GM21723 (cell line): ENCODE results near the gene ITPR1.

Experiments
- ATAC-seq: cut with Tn5 transposase; IDR thresholded peaks from one replicate; pipeline ENCODE4 v1.9.1; 2021; ENCODE audit warnings: mild to moderate bottlenecking, moderate library complexity; ENCODE audit not compliant: unreplicated experiment

Gene ITPR1

DNA sequence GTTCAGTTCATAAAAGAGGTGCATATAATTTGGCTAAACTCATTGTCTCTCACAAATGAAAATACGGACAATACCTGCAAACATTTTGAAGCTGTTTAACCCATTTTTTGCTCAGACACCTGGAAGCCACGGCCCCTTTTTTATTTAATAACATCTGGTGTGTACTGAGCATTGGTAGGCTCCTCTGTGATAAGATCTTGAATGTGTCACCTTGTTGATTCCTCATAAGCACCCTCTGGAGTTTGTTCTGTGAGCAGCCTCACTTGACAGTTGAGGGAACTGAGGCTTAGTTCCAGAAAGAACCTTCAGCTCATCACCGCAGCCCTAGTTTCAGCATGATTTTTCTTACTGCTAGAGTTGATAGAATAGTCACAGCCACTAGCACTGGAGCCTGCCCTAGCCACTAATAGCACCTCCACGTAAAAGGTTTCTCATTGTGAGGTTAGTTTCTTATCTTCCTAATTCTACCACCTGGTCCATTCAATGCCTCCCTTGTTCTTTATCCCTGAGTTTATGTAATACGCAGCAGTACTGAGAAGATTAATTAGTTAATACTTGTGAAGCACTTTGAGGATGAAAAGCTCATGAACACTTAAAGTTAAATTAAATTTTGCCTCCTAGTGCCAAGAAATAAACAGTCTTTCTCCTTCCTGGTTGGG lies 71.9 kb downstream of the ITPR1 start:
- no peak for ATAC-seq

DNA sequence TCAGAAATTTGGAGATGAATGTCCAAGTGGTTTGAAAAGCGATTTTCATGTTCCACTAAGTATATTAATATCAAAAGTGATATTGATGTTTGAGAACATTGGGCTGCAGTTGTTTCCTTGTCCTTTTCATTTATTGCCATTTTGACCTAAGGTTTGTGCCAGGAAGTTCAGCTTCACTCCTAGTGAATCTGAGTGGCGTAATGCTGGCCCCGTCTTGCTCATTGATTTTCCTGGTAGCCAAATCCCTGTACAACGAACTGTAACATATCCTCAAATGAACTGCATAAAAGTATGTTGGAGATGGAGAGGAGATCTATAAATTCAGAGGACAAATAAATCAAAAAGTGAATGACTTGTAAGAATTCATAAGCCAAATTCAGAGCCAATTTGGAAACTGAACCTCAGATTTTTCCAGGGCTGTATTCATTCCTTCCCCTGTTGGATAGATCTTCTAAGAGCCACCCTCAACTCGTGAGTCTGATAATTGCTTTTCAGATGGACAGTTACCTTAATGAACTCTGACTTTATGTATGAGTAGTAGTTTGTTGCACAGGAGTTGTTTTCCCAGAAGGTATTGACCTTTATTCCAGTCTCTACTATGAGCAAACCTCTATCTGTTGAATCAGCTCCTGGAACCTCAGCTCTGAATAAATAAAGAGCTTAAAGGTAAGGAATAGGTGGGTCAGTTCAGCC lies 72.8 kb downstream of the ITPR1 start:
- ATAC-seq: no peak

- ATAC-seq: no peak
Measured at GRCh38 chr3:4568841-4569240, 75.7 kb downstream of the ITPR1 start.

GRCh38 chr3:4570840-4571621 lies 77.9 kb downstream of the ITPR1 start:
- peak; percentile 50 for ATAC-seq

DNA sequence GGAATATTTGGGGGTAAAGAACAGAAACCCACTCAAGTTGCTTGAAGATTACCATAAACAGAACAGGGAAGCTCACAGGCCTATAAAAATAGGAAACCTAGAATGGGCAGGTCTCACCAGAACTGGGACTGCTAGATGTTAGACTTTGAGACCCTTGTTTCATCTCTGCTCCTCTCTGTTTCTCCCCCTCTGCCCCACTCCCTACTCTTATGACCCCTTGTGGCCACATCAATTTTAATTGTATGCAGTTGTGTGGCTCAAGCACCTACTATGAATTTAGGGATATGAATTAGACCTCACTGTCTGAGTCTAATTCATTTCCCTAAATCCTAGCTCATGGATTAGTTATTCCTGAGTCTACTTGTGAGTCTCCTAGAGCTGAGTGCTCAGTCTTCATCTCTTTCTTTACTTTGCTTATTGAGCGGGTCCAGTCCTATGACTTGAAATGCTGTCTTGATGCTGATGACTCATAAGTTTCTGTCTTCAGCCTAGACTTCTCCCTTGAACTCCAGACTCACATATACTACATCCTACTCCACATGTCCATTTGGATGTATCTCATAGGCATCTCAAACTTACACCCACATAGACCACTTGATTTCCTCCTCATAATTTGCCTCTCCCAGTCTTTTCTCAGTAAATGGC lies 78.7 kb downstream of the ITPR1 start:
- ATAC-seq: peak; percentile 54

DNA sequence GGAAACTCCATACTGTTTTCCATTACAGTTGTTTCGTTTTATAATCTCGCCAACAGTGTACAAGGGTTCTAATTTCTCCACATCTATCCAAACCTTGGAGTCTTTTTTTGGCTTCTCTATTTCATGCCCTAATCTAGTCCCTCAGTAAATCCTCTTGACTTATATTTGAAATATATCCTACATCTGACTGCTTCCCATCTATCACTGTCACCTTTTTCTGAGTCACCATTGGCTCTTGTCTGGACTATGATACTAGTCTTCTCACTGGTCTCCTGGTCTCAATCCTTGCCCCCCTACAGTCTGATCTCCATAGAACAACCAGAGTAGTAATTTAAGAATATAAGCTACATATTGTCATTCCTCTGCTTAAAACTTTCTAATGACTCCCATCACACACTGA lies 80.0 kb downstream of the ITPR1 start:
- no peak for ATAC-seq

DNA sequence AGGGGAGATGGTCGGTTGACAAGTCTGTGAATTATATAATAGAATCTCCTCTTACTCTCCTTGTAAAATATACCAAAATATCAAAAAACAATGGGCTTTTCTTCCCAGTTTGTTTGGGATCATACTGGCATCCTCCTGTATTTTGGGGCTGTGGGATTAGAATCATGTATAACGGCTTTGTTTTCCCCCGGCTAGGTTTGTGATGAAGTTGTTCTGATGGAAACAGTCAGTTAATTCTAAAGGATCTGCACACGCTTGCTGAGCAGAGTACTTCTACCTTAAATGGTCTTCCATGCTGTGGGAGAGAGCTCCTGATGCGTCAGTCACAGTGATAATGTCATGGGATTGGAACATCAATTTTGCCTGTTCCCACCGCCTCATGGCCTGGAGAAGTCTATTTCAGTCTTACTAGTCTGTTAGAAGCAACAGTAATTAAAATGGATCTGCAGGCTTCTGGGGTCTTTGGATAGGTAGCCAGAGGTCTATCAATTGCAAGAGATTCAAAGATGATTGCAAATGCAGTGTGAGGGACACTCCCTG lies 81.3 kb downstream of the ITPR1 start:
- no peak for ATAC-seq

DNA sequence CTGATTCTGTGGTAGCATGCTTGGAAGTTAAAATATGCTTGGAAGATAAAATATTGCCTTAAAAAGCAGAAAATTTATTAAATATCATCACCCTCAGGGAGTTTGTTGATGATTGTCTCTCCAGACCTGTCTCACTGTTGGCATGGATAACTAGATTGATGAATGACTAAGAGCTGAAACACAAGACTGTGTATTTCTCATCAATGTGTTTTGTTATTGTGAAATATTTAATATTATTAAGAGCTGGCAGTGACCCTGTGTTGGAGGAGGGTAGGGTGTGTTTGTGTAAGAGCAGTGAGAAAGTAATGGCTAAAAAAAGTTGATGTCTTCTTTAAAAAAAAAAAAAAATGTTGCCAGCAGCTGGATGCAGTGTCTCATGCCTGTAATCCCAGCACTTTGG lies 82.2 kb downstream of the ITPR1 start:
- ATAC-seq: no peak

DNA sequence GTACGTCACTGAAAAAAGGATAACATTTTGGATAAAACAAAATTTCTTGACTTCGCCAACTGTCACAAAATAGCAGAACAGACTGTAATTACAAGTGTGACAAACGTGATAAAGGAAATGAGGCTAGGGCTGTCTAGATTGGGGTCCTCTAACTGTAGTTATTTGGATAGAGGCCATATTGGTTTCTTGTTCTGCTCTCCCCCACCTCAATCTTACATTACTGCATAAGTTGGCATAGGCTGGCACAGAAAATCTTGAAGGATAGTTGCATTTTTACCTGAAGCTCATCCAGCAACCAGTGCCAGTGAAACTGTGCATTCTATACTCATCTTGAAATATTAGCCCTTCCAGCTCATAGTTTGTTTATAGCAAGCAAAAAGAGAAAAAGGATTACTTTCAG lies 84.6 kb downstream of the ITPR1 start:
- no peak for ATAC-seq

DNA sequence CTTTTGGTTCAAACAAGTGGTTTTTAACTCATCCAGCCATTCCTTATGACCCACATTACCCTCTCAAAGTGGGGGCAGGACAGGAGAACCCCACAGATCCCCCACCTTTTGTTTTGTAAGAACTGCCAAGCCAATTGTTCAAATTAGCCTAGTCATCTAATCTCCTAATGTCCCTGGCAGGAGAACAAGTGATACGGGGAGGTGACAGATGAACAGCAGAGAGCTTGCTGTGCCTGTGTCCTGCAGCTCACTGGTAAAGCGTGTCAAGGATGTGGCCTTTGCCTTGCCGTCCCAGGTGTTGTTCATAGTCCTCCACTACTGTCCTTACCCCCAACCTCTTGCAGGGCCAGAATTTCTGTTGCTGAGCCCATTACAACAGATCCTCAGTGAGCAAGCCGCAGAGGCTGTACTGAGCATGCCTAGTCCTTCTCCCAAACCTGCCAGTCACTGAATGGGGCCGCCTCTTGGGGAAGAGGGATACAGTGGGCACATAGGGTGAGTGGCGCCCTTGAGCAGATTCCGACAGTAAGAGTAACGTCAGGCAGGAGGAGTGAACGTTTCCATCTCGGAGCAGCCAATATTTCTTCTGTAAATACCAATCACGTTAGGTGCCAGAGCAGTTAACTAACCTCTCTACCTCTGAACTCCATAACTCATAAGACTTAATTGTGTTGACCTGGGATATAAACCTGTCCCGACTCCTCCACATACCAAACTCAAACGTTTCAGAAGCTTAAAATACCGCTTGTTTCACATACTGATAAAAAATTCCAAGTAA lies 87.4 kb downstream of the ITPR1 start:
- no peak for ATAC-seq

DNA sequence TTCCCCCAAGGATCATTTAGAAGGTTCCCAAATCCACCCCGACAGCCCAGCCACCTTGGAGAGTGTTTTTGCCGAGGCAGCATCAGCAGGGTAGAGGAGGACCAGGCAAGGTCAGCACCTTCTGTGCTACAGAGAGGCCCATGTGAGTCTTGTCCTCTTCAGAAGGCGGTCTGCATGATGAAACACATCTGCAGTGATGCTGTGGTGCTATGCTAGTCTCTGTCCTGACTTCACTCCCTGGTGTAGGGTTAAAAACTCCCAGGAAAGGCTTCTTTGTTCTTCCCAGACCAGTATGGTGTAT lies 87.9 kb downstream of the ITPR1 start:
- no peak for ATAC-seq

DNA sequence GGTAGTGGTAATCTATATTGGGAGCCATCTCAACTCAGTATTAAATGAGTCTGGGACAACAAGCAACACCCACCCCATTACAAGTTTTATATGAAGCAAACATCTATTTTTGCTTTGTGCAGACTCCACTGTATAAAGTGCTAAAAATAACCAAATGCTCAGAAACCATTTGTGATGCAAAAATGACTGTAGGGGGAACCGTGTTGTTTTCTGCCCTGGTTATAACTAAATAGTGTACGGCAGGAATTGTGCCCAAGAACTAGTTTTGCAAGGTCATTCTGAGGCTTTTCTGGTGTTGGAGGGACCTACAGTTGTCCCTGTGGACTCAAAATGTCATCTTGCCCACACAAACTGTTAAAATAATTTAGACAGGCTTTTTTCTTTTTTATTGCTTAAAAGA lies 88.3 kb downstream of the ITPR1 start:
- no peak for ATAC-seq

GRCh38 chr3:4581920-4582611 lies 88.9 kb downstream of the ITPR1 start:
- no peak for ATAC-seq

DNA sequence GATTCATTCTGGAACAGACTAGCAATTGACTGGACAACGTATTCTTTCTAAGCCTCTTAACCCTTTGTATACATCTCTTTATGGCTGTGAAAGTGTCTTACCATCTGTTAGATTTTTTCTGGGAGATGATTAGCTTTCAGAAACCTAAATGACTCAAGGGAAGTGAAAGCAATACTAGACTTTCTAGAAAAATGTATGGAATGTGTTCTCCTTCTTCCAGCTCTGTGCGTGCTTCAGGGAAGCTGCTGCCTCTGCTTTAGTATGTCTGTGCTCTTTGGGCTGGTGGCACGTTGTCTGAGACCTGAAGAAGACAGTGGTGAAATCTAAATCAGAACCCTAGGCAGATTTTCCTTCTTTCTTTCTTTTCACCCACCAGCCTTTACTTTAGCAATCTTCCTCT lies 89.5 kb downstream of the ITPR1 start:
- ATAC-seq: no peak

DNA sequence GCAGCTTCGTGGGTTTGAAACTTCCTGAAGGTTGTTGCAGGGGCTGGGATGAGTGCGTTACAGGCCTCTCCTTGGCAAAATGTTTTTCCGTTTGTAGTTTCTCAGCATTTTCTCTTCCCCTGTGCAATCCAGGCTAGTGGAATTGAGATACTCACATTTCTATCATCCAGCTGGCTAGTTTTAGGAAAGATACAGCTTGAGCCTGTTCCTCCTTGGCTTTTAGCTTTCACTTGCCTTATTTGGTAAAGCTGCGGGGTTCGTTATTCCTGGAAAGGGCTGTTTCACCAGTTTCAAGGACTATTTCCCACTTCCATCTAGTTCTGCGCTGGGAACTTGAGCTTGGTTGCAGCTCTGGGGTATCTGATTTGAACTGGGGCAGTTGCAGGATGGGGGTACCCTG lies 90.3 kb downstream of the ITPR1 start:
- ATAC-seq: no peak

- peak; percentile 47 for ATAC-seq
Measured at GRCh38 chr3:4584456-4585249, 91.5 kb downstream of the ITPR1 start.

DNA sequence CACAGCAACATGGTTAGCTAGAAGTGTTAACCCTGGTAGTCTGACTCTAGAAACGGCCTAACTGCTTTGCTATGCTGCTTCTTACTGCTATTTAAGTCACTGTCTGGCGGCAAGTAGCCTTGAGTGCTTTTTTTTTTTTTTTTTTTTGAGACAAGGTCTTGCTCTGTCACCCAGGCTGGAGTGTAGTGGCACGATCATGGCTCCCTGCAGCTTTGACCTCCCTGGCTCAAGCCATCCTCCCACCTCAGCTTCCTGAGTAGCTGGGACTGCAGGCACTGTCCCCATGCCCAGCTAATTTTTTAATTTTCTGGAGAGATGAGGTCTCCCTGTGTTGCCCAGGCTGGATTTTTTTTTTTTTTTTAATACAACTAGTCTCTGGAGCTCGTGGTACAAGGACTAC lies 93.2 kb downstream of the ITPR1 start:
- ATAC-seq: no peak

DNA sequence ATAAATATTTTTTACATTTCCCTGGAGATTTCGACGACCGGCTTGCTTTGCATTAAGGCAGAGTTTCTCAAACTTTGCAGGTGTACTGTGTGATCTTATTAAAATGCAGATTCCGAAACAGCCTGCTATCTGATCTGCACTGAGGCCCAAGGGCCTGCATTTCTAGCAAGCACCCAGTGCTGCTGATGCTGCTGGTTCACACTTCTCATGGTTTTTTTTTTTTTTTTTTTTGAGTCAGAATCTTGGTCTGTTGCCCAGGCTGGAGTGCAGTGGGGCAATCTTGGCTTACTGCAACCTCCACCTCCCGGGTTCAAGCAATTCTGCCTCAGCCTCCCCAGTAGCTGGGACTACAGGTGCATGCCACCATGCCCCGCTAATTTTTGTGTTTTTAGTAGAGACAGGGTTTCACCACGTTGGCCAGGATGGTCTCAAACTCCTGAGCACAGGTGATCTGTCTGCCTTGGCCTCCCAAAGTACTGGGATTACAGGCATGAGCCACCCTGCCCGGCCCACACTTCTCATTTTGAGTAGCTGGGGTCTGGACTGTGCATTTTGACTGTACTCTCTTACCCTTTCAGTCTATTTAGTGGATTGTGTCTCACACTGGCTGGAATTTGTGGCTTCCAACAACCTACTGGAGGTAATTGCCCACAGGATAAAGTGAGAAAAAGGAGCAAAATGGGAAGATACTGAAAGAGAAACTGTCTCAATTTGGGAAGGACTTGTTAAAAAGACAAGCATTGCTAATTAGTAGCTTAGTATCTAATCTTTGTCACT lies 94.1 kb downstream of the ITPR1 start:
- no peak for ATAC-seq

DNA sequence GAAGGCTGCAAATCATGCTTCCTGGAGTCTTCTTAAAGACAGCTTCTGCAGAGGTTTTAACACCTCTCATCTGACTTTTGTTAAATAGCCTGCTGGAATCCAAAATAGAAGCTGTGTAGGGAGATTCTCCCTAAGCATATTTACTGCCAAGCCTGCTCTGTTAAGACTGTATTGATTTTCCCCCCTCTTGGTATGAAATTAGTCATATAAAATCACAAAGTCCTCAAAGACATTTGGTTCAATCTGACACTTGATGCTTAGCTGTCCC lies 94.6 kb downstream of the ITPR1 start:
- ATAC-seq: no peak
